ENCODE results near the gene DDA1. TPM values are rescaled to one million over a fixed set of nuclear protein-coding genes. Genes with fewer than 3 reads are reported as not detected.
A peak's percentile ranks its signal among the peaks of the same experiment; 100 is the strongest.
"Not testable (repeated sequence)": the region's sequence is repeated elsewhere in the genome, so short reads cannot be mapped to it uniquely, and the experiment has no call there.

Gene DDA1
- total RNA-seq, 1 donor from 2014 or later = 41.4 TPM

GRCh38 chr19:17264641-17264979 is 44.8 kb upstream of the DDA1 start, which contains the start of gene USHBP1:
USHBP1 (minus strand) TSS chr19:17264745; CDS start chr19:17264299, 446 bp downstream.
- no peak for DNase-seq (ENCODE audit: low spot score, unreplicated experiment)
- no peak for TF ChIP-seq CTCF (IDR thresholded peaks at IDR 0.05; ENCODE audit: unreplicated experiment)
- no peak within 1 kb of the TSS for H3K27ac Mint-ChIP-seq
- peaks cover 4% of the 10 kb centered on the region for H3K9me3 Mint-ChIP-seq (ENCODE audit: low read depth)
- H3K36me3 Mint-ChIP-seq (ENCODE audit: insufficient read depth) = no peaks in the 10 kb centered on the region
- H3K4me3 Mint-ChIP-seq (ENCODE audit: low read depth) = no peak within 1 kb of the TSS
- peaks cover 6% of the 10 kb centered on the region for H3K4me1 Mint-ChIP-seq (ENCODE audit: low read depth)
- H3K27me3 Mint-ChIP-seq = peaks cover 3% of the 10 kb centered on the region

- H3K27me3 Mint-ChIP-seq = no peaks in the 10 kb centered on the region
- peaks cover 2% of the 10 kb centered on the region for H3K36me3 Mint-ChIP-seq (ENCODE audit: insufficient read depth)
- DNase-seq (ENCODE audit: low spot score, unreplicated experiment) = no peak
- no peak overlapping the region for H3K4me3 Mint-ChIP-seq (ENCODE audit: low read depth)
- peaks cover 4% of the 10 kb centered on the region for H3K9me3 Mint-ChIP-seq (ENCODE audit: low read depth)
- no peak for TF ChIP-seq CTCF (IDR thresholded peaks at IDR 0.05; ENCODE audit: unreplicated experiment)
- no peak overlapping the region for H3K27ac Mint-ChIP-seq
- H3K4me1 Mint-ChIP-seq (ENCODE audit: low read depth) = peaks cover 6% of the 10 kb centered on the region
Observed at GRCh38 chr19:17266026-17266425, 43.3 kb upstream of the DDA1 start.

GRCh38 chr19:17266589-17266974 is 42.8 kb upstream of the DDA1 start:
- no peak for TF ChIP-seq CTCF (IDR thresholded peaks at IDR 0.05; ENCODE audit: unreplicated experiment)
- no peak for DNase-seq (ENCODE audit: low spot score, unreplicated experiment)

GRCh38 chr19:17266975-17267788 is 42.2 kb upstream of the DDA1 start, which contains the start of gene BABAM1:
BABAM1 (plus strand) TSS chr19:17267443; CDS start chr19:17268807, 1,364 bp downstream.
- Mint-ChIP-seq H3K27me3 (no peaks in the 10 kb centered on the region), H3K27ac (peak within 1 kb of the TSS; percentile 91), H3K9me3 (ENCODE audit: low read depth) (peaks cover 4% of the 10 kb centered on the region), H3K4me1 (ENCODE audit: low read depth) (peaks cover 6% of the 10 kb centered on the region), H3K4me3 (ENCODE audit: low read depth) (peak within 1 kb of the TSS; percentile 93), H3K36me3 (ENCODE audit: insufficient read depth) (peaks cover 6% of the 10 kb centered on the region)
- no peak for TF ChIP-seq CTCF (IDR thresholded peaks at IDR 0.05; ENCODE audit: unreplicated experiment)
- peak; percentile 87 for DNase-seq (ENCODE audit: low spot score, unreplicated experiment)

More at GRCh38 chr19:17266589-17266974, 42.8 kb upstream of the DDA1 start:
- Mint-ChIP-seq H3K27ac (peak overlapping the region; percentile 91), H3K9me3 (ENCODE audit: low read depth) (peaks cover 4% of the 10 kb centered on the region), H3K4me1 (ENCODE audit: low read depth) (peaks cover 6% of the 10 kb centered on the region), H3K27me3 (no peaks in the 10 kb centered on the region), H3K4me3 (ENCODE audit: low read depth) (peak overlapping the region; percentile 93), H3K36me3 (ENCODE audit: insufficient read depth) (peaks cover 6% of the 10 kb centered on the region)

GRCh38 chr19:17268754-17269153 is 40.6 kb upstream of the DDA1 start:
- no peak for DNase-seq (ENCODE audit: low spot score, unreplicated experiment)
- Mint-ChIP-seq H3K27ac (no peak overlapping the region), H3K4me1 (ENCODE audit: low read depth) (peaks cover 6% of the 10 kb centered on the region), H3K27me3 (no peaks in the 10 kb centered on the region), H3K9me3 (ENCODE audit: low read depth) (peaks cover 4% of the 10 kb centered on the region), H3K36me3 (ENCODE audit: insufficient read depth) (peaks cover 6% of the 10 kb centered on the region), H3K4me3 (ENCODE audit: low read depth) (peak overlapping the region; percentile 93)
- no peak for TF ChIP-seq CTCF (IDR thresholded peaks at IDR 0.05; ENCODE audit: unreplicated experiment)

GRCh38 chr19:17274892-17275291 is 34.5 kb upstream of the DDA1 start:
- not testable (repeated sequence) for DNase-seq (ENCODE audit: low spot score, unreplicated experiment); H3K9me3 Mint-ChIP-seq (ENCODE audit: low read depth); H3K4me3 Mint-ChIP-seq (ENCODE audit: low read depth); H3K27me3 Mint-ChIP-seq; H3K27ac Mint-ChIP-seq; H3K4me1 Mint-ChIP-seq (ENCODE audit: low read depth)
- H3K36me3 Mint-ChIP-seq (ENCODE audit: insufficient read depth) = peaks cover 19% of the 10 kb centered on the region
